ENCODE measurements around the gene ASXL3.

ASXL3 gene

DNA sequence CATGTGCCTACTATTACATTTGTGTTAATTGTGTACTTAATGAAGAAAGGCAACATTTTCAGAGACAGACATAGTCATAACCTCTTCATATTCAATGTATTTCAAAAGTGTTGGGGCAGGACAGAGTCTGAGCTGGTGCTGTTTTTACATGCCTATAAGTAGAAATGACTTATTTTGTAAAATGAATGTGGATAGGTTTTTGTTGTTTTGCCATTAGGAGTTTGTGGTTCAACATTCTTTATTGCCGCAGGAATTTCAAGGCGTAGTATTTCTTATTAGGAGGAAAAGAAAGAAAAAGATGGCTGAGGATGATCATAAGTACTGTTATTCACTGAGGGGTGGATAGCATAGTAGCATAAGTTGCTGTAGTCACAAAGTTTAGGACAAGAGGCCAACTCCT lies 21.2 kb upstream of the ASXL3 start:
- Histone ChIP-seq H3K4me1 (ENCODE audit: insufficient read depth, low read length, severe bottlenecking) (no peaks in the 10 kb centered on the region), H3K9me3 (ENCODE audit: low read length) (no peaks in the 10 kb centered on the region), H3K4me2 (ENCODE audit: low read length) (no peak overlapping the region), H3K9me2 (ENCODE audit: low read depth, low read length) (no peaks in the 10 kb centered on the region), H3K9ac (ENCODE audit: low read length) (no peak overlapping the region), H3K79me2 (ENCODE audit: insufficient read depth, low read length) (no peaks in the 10 kb centered on the region), H3K27ac (ENCODE audit: low read depth, low read length, poor library complexity, severe bottlenecking) (no peak overlapping the region), H2AFZ (ENCODE audit: low read length) (no peak overlapping the region), H4K20me1 (ENCODE audit: insufficient read depth, low read length) (no peaks in the 10 kb centered on the region), H3K4me3 (ENCODE audit: low read depth, low read length, poor library complexity, severe bottlenecking) (no peak overlapping the region), H3F3A (ENCODE audit: insufficient read depth, low read length) (no peaks in the 10 kb centered on the region), H3K36me3 (ENCODE audit: insufficient read depth, low read length) (no peaks in the 10 kb centered on the region), H3K27me3 (ENCODE audit: insufficient read depth, low read length) (no peaks in the 10 kb centered on the region)
- no peak for TF ChIP-seq EZH2 (IDR thresholded peaks at IDR 0.05; ENCODE audit: borderline replicate concordance, low read length)
- TF ChIP-seq, protein P1, sequence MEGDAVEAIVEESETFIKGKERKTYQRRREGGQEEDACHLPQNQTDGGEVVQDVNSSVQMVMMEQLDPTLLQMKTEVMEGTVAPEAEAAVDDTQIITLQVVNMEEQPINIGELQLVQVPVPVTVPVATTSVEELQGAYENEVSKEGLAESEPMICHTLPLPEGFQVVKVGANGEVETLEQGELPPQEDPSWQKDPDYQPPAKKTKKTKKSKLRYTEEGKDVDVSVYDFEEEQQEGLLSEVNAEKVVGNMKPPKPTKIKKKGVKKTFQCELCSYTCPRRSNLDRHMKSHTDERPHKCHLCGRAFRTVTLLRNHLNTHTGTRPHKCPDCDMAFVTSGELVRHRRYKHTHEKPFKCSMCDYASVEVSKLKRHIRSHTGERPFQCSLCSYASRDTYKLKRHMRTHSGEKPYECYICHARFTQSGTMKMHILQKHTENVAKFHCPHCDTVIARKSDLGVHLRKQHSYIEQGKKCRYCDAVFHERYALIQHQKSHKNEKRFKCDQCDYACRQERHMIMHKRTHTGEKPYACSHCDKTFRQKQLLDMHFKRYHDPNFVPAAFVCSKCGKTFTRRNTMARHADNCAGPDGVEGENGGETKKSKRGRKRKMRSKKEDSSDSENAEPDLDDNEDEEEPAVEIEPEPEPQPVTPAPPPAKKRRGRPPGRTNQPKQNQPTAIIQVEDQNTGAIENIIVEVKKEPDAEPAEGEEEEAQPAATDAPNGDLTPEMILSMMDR (IDR thresholded peaks at IDR 0.05; ENCODE audit: low read length) = no peak

GRCh38 chr18:33557706-33558105 lies 20.3 kb upstream of the ASXL3 start:
- Histone ChIP-seq H3K9ac (ENCODE audit: low read length) (no peak overlapping the region), H3K27ac (ENCODE audit: low read depth, low read length, poor library complexity, severe bottlenecking) (no peak overlapping the region), H3K36me3 (ENCODE audit: insufficient read depth, low read length) (no peaks in the 10 kb centered on the region), H2AFZ (ENCODE audit: low read length) (no peak overlapping the region), H3K4me1 (ENCODE audit: insufficient read depth, low read length, severe bottlenecking) (no peaks in the 10 kb centered on the region), H3K9me3 (ENCODE audit: low read length) (no peaks in the 10 kb centered on the region), H3K9me2 (ENCODE audit: low read depth, low read length) (no peaks in the 10 kb centered on the region), H4K20me1 (ENCODE audit: insufficient read depth, low read length) (no peaks in the 10 kb centered on the region), H3K79me2 (ENCODE audit: insufficient read depth, low read length) (no peaks in the 10 kb centered on the region), H3K4me2 (ENCODE audit: low read length) (no peak overlapping the region), H3F3A (ENCODE audit: insufficient read depth, low read length) (no peaks in the 10 kb centered on the region), H3K27me3 (ENCODE audit: insufficient read depth, low read length) (no peaks in the 10 kb centered on the region), H3K4me3 (ENCODE audit: low read depth, low read length, poor library complexity, severe bottlenecking) (no peak overlapping the region)
- TF ChIP-seq, protein P1 (IDR thresholded peaks at IDR 0.05; ENCODE audit: low read length) = no peak
- TF ChIP-seq EZH2 (IDR thresholded peaks at IDR 0.05; ENCODE audit: borderline replicate concordance, low read length) = no peak

GRCh38 chr18:33558529-33558928 lies 19.5 kb upstream of the ASXL3 start:
- H3K9me2 ChIP-seq (ENCODE audit: low read depth, low read length) = no peaks in the 10 kb centered on the region
- H3K79me2 ChIP-seq (ENCODE audit: insufficient read depth, low read length) = no peaks in the 10 kb centered on the region
- H3K36me3 ChIP-seq (ENCODE audit: insufficient read depth, low read length) = no peaks in the 10 kb centered on the region
- H3K9ac ChIP-seq (ENCODE audit: low read length) = no peak overlapping the region
- H4K20me1 ChIP-seq (ENCODE audit: insufficient read depth, low read length) = no peaks in the 10 kb centered on the region
- H3K4me2 ChIP-seq (ENCODE audit: low read length) = no peak overlapping the region
- TF ChIP-seq, protein P1 (IDR thresholded peaks at IDR 0.05; ENCODE audit: low read length) = no peak
- no peak for TF ChIP-seq EZH2 (IDR thresholded peaks at IDR 0.05; ENCODE audit: borderline replicate concordance, low read length)
- no peaks in the 10 kb centered on the region for H3K27me3 ChIP-seq (ENCODE audit: insufficient read depth, low read length)
- H3K9me3 ChIP-seq (ENCODE audit: low read length) = no peaks in the 10 kb centered on the region
- no peaks in the 10 kb centered on the region for H3F3A ChIP-seq (ENCODE audit: insufficient read depth, low read length)
- H2AFZ ChIP-seq (ENCODE audit: low read length) = no peak overlapping the region
- no peak overlapping the region for H3K27ac ChIP-seq (ENCODE audit: low read depth, low read length, poor library complexity, severe bottlenecking)
- H3K4me3 ChIP-seq (ENCODE audit: low read depth, low read length, poor library complexity, severe bottlenecking) = no peak overlapping the region
- H3K4me1 ChIP-seq (ENCODE audit: insufficient read depth, low read length, severe bottlenecking) = no peaks in the 10 kb centered on the region

Measured in OCI-LY1 (cell line).